ENCODE results near the gene POLR3C. TPM values are rescaled to one million over a fixed set of nuclear protein-coding genes. Genes with fewer than 3 reads are reported as not detected.
A peak's percentile ranks its signal among the peaks of the same experiment; 100 is the strongest.
"Not testable (repeated sequence)": the region's sequence is repeated elsewhere in the genome, so short reads cannot be mapped to it uniquely, and the experiment has no call there.

POLR3C gene
- total RNA-seq, 1 donor from 2014 or later = 43.4 TPM

DNA sequence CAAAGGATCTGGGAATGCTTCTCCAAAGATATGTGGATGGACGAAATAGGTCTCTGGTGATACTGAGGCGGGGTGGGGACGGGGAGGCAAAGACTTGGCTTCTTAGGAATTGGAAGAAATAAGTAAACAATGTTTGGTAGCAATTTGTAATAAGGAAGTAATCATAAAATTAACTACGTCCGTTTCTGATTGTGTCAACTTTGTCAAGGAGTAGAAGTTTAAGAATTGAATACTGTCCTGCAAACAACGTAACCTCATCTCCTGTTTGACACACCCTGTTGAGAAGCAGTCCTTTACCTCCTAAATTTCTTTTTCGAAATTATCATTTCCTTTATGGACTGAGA lies 471 bp downstream of the POLR3C start:
- no peaks in the 10 kb centered on the region for H3K4me1 Mint-ChIP-seq (ENCODE audit: low read depth, unreplicated experiment)
- peak overlapping the region; percentile 99 for H3K4me3 Mint-ChIP-seq (ENCODE audit: unreplicated experiment)
- TF ChIP-seq, protein P1, sequence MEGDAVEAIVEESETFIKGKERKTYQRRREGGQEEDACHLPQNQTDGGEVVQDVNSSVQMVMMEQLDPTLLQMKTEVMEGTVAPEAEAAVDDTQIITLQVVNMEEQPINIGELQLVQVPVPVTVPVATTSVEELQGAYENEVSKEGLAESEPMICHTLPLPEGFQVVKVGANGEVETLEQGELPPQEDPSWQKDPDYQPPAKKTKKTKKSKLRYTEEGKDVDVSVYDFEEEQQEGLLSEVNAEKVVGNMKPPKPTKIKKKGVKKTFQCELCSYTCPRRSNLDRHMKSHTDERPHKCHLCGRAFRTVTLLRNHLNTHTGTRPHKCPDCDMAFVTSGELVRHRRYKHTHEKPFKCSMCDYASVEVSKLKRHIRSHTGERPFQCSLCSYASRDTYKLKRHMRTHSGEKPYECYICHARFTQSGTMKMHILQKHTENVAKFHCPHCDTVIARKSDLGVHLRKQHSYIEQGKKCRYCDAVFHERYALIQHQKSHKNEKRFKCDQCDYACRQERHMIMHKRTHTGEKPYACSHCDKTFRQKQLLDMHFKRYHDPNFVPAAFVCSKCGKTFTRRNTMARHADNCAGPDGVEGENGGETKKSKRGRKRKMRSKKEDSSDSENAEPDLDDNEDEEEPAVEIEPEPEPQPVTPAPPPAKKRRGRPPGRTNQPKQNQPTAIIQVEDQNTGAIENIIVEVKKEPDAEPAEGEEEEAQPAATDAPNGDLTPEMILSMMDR (IDR thresholded peaks at IDR 0.05; ENCODE audit: partially characterized antibody, unreplicated experiment) = no peak
- peak overlapping the region; percentile 96 for H3K27ac Mint-ChIP-seq (ENCODE audit: unreplicated experiment)
- H3K27me3 Mint-ChIP-seq (ENCODE audit: unreplicated experiment) = peaks cover 2% of the 10 kb centered on the region
- DNase-seq = no peak
- H3K9me3 Mint-ChIP-seq (ENCODE audit: unreplicated experiment) = peaks cover 4% of the 10 kb centered on the region
- peaks cover 5% of the 10 kb centered on the region for H3K36me3 Mint-ChIP-seq (ENCODE audit: unreplicated experiment)

- Mint-ChIP-seq H3K9me3 (ENCODE audit: unreplicated experiment) (peaks cover 4% of the 10 kb centered on the region), H3K27me3 (ENCODE audit: unreplicated experiment) (peaks cover 2% of the 10 kb centered on the region), H3K4me3 (ENCODE audit: unreplicated experiment) (peak overlapping the region; percentile 70), H3K4me1 (ENCODE audit: low read depth, unreplicated experiment) (no peaks in the 10 kb centered on the region), H3K36me3 (ENCODE audit: unreplicated experiment) (peaks cover 6% of the 10 kb centered on the region), H3K27ac (ENCODE audit: unreplicated experiment) (no peak overlapping the region)
- no peak for DNase-seq
- TF ChIP-seq, protein P1 (IDR thresholded peaks at IDR 0.05; ENCODE audit: partially characterized antibody, unreplicated experiment) = no peak
These were observed 2.0 kb downstream of the POLR3C start for GRCh38 chr1:145826030-145826429.

DNA sequence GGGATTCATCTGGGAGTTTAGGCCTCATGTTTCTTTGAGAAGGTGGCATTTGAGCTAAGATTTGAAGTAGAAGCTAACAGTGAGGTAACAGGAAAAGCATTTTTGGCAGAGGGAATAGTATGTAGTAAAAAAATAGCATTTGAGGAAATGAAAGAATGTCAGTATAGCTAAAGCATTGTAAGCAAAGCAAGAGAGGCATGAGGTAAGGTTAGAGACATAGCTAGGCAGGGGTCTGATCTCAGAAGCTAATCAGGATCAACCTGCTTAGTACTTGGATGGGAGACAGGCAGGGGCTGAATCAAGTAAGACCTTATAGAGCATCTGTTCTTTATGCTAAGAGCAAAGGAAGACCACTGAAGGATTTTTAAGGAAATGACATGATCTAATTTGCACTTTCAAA lies 4.0 kb downstream of the POLR3C start:
- no peak overlapping the region for H3K27ac Mint-ChIP-seq (ENCODE audit: unreplicated experiment)
- no peak for DNase-seq
- TF ChIP-seq, protein P1 (IDR thresholded peaks at IDR 0.05; ENCODE audit: partially characterized antibody, unreplicated experiment) = no peak
- H3K27me3 Mint-ChIP-seq (ENCODE audit: unreplicated experiment) = peaks cover 2% of the 10 kb centered on the region
- H3K36me3 Mint-ChIP-seq (ENCODE audit: unreplicated experiment) = peaks cover 6% of the 10 kb centered on the region
- H3K9me3 Mint-ChIP-seq (ENCODE audit: unreplicated experiment) = peaks cover 4% of the 10 kb centered on the region
- H3K4me3 Mint-ChIP-seq (ENCODE audit: unreplicated experiment) = no peak overlapping the region
- H3K4me1 Mint-ChIP-seq (ENCODE audit: low read depth, unreplicated experiment) = no peaks in the 10 kb centered on the region

DNA sequence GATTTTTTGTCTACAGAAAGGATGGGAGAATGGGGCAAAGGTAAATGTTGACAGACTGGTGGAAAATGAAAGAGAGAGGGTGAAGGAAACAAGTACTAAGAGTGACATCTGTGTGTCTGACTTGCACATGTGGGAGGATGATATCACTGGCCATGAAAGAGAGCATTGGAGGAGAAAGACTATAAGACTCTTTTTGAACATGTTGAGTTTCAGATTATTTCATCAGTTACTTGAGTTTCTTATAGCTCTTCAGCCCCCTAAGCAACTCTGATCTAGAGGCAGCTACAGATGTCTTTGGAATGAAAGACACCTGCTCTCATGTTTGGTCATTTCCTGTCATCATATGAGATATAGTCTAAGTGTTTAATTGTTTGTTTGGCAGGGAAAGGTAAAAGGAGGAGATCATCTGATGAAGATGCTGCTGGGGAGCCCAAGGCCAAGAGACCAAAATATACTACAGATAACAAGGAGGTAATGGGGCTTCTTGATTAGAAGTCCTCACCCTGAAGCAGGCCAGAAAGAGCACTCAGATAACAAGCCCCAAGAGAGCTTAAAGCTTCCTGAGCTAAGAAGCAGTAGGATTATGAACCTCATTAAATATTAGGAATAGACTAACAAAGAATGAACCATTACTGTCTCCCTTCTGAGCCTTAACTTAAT lies 4.5 kb downstream of the POLR3C start:
- peaks cover 2% of the 10 kb centered on the region for H3K27me3 Mint-ChIP-seq (ENCODE audit: unreplicated experiment)
- TF ChIP-seq, protein P1 (IDR thresholded peaks at IDR 0.05; ENCODE audit: partially characterized antibody, unreplicated experiment) = no peak
- no peak overlapping the region for H3K27ac Mint-ChIP-seq (ENCODE audit: unreplicated experiment)
- DNase-seq = no peak
- no peak overlapping the region for H3K4me3 Mint-ChIP-seq (ENCODE audit: unreplicated experiment)
- peaks cover 6% of the 10 kb centered on the region for H3K36me3 Mint-ChIP-seq (ENCODE audit: unreplicated experiment)
- peaks cover 4% of the 10 kb centered on the region for H3K9me3 Mint-ChIP-seq (ENCODE audit: unreplicated experiment)
- no peaks in the 10 kb centered on the region for H3K4me1 Mint-ChIP-seq (ENCODE audit: low read depth, unreplicated experiment)

- H3K27me3 Mint-ChIP-seq (ENCODE audit: unreplicated experiment); H3K9me3 Mint-ChIP-seq (ENCODE audit: unreplicated experiment); H3K36me3 Mint-ChIP-seq (ENCODE audit: unreplicated experiment); DNase-seq; H3K4me1 Mint-ChIP-seq (ENCODE audit: low read depth, unreplicated experiment); H3K27ac Mint-ChIP-seq (ENCODE audit: unreplicated experiment); H3K4me3 Mint-ChIP-seq (ENCODE audit: unreplicated experiment): not testable (repeated sequence)
These were observed 6.8 kb downstream of the POLR3C start for GRCh38 chr1:145830810-145831209.

Data from glutamatergic neuron (in vitro differentiated cells).